Trophoblast cell (in vitro differentiated cells and primary cell): ENCODE measurements around the gene USP9X.

Experiments used
- DNase-seq, 2 donors: peaks; one replicate each; pipeline ENCODE4 v3.0.0-alpha.2; 2016
- H2AFZ ChIP-seq: 2 replicates; pipeline ENCODE4 v1.6.1; 2013; ENCODE audit warnings: low read length, moderate library complexity, mild to moderate bottlenecking; ENCODE audit not compliant: insufficient read depth, poor library complexity
- H2AK5ac ChIP-seq: 2 replicates; pipeline ENCODE4 v1.6.1; 2013; ENCODE audit warnings: mild to moderate bottlenecking, low read length
- H2BK120ac ChIP-seq: 2 replicates; pipeline ENCODE4 v1.6.1; 2013; ENCODE audit warnings: low read length, mild to moderate bottlenecking, moderate library complexity; ENCODE audit not compliant: insufficient read depth, poor library complexity
- H2BK12ac ChIP-seq: 2 replicates; pipeline ENCODE4 v1.6.1; 2013; ENCODE audit warnings: mild to moderate bottlenecking, low read length, moderate library complexity
- H2BK5ac ChIP-seq: 2 replicates; pipeline ENCODE4 v1.6.1; 2013; ENCODE audit warnings: low read length, low read depth, moderate library complexity, mild to moderate bottlenecking; ENCODE audit not compliant: poor library complexity
- H3K14ac ChIP-seq: 2 replicates; pipeline ENCODE4 v1.6.1; 2013; ENCODE audit warnings: mild to moderate bottlenecking, low read length
- H3K18ac ChIP-seq: 2 replicates; pipeline ENCODE4 v1.6.1; 2013; ENCODE audit warnings: mild to moderate bottlenecking, low read length
- H3K23ac ChIP-seq: 2 replicates; pipeline ENCODE4 v1.6.1; 2013; ENCODE audit warnings: low read length
- H3K27ac ChIP-seq: 2 replicates; pipeline ENCODE4 v1.5.1; 2013; ENCODE audit warnings: low read depth, mild to moderate bottlenecking, inconsistent platforms, low read length, moderate library complexity
- H3K27me3 ChIP-seq: 2 replicates; pipeline ENCODE4 v1.6.1; 2013; ENCODE audit warnings: inconsistent platforms, mild to moderate bottlenecking, low read length, moderate library complexity; ENCODE audit not compliant: insufficient read depth
- H3K36me3 ChIP-seq, 2 experiments: 1 replicate in 1 of 2; 2 replicates in 1 of 2; pipeline ENCODE4 v1.6.1; 2013; ENCODE audit warnings: low read length in 2 of 2, mild to moderate bottlenecking in 2 of 2, moderate library complexity in 1 of 2; ENCODE audit not compliant: insufficient read depth in 2 of 2, control insufficient read depth in 1 of 2
- H3K4ac ChIP-seq: 2 replicates; pipeline ENCODE4 v1.6.1; 2013; ENCODE audit warnings: low read depth, mild to moderate bottlenecking, low read length, moderate library complexity
- H3K4me1 ChIP-seq, 2 experiments: 1 replicate in 1 of 2; 2 replicates in 1 of 2; pipeline ENCODE4 v1.6.1; 2013; ENCODE audit warnings: low read length in 2 of 2, mild to moderate bottlenecking in 2 of 2, moderate library complexity in 1 of 2; ENCODE audit not compliant: insufficient read depth in 2 of 2, control insufficient read depth in 1 of 2
- H3K4me2 ChIP-seq: 2 replicates; pipeline ENCODE4 v1.6.1; 2013; ENCODE audit warnings: inconsistent platforms, mild to moderate bottlenecking, low read length, moderate library complexity
- H3K4me3 ChIP-seq: 2 replicates; pipeline ENCODE4 v1.5.1; 2013; ENCODE audit warnings: mild to moderate bottlenecking, low read depth, low read length, inconsistent platforms
- H3K79me1 ChIP-seq: one replicate; pipeline ENCODE4 v1.6.1; 2013; ENCODE audit warnings: low read length
- H3K79me2 ChIP-seq: 2 replicates; pipeline ENCODE4 v1.6.1; 2013; ENCODE audit warnings: low read length, mild to moderate bottlenecking; ENCODE audit not compliant: control insufficient read depth, insufficient read depth, poor library complexity
- H3K9ac ChIP-seq: 2 replicates; pipeline ENCODE4 v1.6.1; 2013; ENCODE audit warnings: mild to moderate bottlenecking, low read length
- H3K9me3 ChIP-seq: 2 replicates; pipeline ENCODE4 v1.6.1; 2013; ENCODE audit warnings: low read depth, mild to moderate bottlenecking, control low read depth, inconsistent platforms, low read length; ENCODE audit not compliant: insufficient read depth
- H4K12ac ChIP-seq: 2 replicates; pipeline ENCODE4 v1.6.1; 2013; ENCODE audit warnings: low read depth, mild to moderate bottlenecking, low read length, moderate library complexity
- H4K8ac ChIP-seq: 2 replicates; pipeline ENCODE4 v1.6.1; 2013; ENCODE audit warnings: low read depth, mild to moderate bottlenecking, low read length, moderate library complexity
- H4K91ac ChIP-seq: one replicate; pipeline ENCODE4 v1.6.1; 2013; ENCODE audit warnings: low read depth, mild to moderate bottlenecking, low read length, moderate library complexity
- WGBS: extraction: QIAGEN DNeasy Blood & Tissue Kit; methylation state at CpG from one replicate; pipeline ENCODE4 v1.1.7; 2013; ENCODE audit warnings: missing lambda C conversion rate; ENCODE audit not compliant: insufficient read length, insufficient coverage; ENCODE audit errors: extremely low coverage; 5-methylcytosine and 5-hydroxymethylcytosine counted together

Gene USP9X

GRCh38 chrX:41097326-41097725 is 12.1 kb downstream of the USP9X start:
- Histone ChIP-seq H2BK12ac (no peak overlapping the region), H3K9me3 (no peaks in the 10 kb centered on the region), H4K12ac (no peak overlapping the region), H3K4me1 (peaks cover 3 to 6% of the 10 kb centered on the region in 2 experiments), H3K27me3 (no peaks in the 10 kb centered on the region), H3K14ac (no peak overlapping the region), H4K91ac (no peak overlapping the region), H3K4ac (no peak overlapping the region), H3K27ac (no peak overlapping the region), H3K18ac (no peak overlapping the region), H2BK5ac (no peak overlapping the region), H3K36me3 (peaks cover 0 to 2% of the 10 kb centered on the region in 2 experiments), H3K9ac (no peak overlapping the region), H3K23ac (no peak overlapping the region), H2BK120ac (no peak overlapping the region), H4K8ac (no peak overlapping the region), H3K4me2 (no peak overlapping the region), H2AFZ (no peak overlapping the region), H3K4me3 (no peak overlapping the region), H3K79me1 (no peaks in the 10 kb centered on the region), H2AK5ac (no peak overlapping the region), H3K79me2 (peaks cover 9% of the 10 kb centered on the region)
- DNase-seq = no peak

GRCh38 chrX:41100200-41100599 is 15.0 kb downstream of the USP9X start:
- no peak overlapping the region for H4K91ac ChIP-seq
- no peaks in the 10 kb centered on the region for H3K9me3 ChIP-seq
- H3K4ac ChIP-seq = no peak overlapping the region
- H3K4me3 ChIP-seq = no peak overlapping the region
- H3K4me1 ChIP-seq = peaks cover 2% of the 10 kb centered on the region in 2 experiments
- no peak overlapping the region for H4K8ac ChIP-seq
- no peak overlapping the region for H3K4me2 ChIP-seq
- H3K36me3 ChIP-seq = no peaks in the 10 kb centered on the region
- H3K23ac ChIP-seq = no peak overlapping the region
- no peak overlapping the region for H2AFZ ChIP-seq
- peak in 1 of 2 donors; percentile 49 for DNase-seq
- no peak overlapping the region for H3K14ac ChIP-seq
- no peak overlapping the region for H2AK5ac ChIP-seq
- H3K79me2 ChIP-seq = peaks cover 7% of the 10 kb centered on the region
- no peak overlapping the region for H2BK5ac ChIP-seq
- H3K27ac ChIP-seq = no peak overlapping the region
- H3K9ac ChIP-seq = no peak overlapping the region
- no peaks in the 10 kb centered on the region for H3K79me1 ChIP-seq
- H4K12ac ChIP-seq = no peak overlapping the region
- no peaks in the 10 kb centered on the region for H3K27me3 ChIP-seq
- H3K18ac ChIP-seq = no peak overlapping the region
- no peak overlapping the region for H2BK12ac ChIP-seq
- WGBS = no CpG with 5 or more reads among the region's 3 CpGs
- no peak overlapping the region for H2BK120ac ChIP-seq

GRCh38 chrX:41100819-41101218 is 15.6 kb downstream of the USP9X start:
- Histone ChIP-seq H4K91ac (no peak overlapping the region), H3K36me3 (no peaks in the 10 kb centered on the region), H3K4me1 (peaks cover 0 to 2% of the 10 kb centered on the region in 2 experiments), H3K27me3 (no peaks in the 10 kb centered on the region), H3K9ac (no peak overlapping the region), H3K23ac (no peak overlapping the region), H3K18ac (no peak overlapping the region), H3K4me2 (no peak overlapping the region), H3K27ac (no peak overlapping the region), H3K9me3 (no peaks in the 10 kb centered on the region), H3K4me3 (no peak overlapping the region), H2AK5ac (no peak overlapping the region), H3K14ac (no peak overlapping the region), H2BK120ac (no peak overlapping the region), H4K12ac (no peak overlapping the region), H4K8ac (no peak overlapping the region), H2AFZ (no peak overlapping the region), H3K79me2 (peaks cover 5% of the 10 kb centered on the region), H2BK12ac (no peak overlapping the region), H3K79me1 (no peaks in the 10 kb centered on the region), H3K4ac (no peak overlapping the region), H2BK5ac (no peak overlapping the region)
- no peak for DNase-seq
- WGBS = no CpG with 5 or more reads among the region's 4 CpGs

GRCh38 chrX:41105005-41105404 is 19.8 kb downstream of the USP9X start:
- H4K12ac ChIP-seq = no peak overlapping the region
- no peak overlapping the region for H4K91ac ChIP-seq
- peaks cover 3% of the 10 kb centered on the region for H3K79me2 ChIP-seq
- H3K18ac ChIP-seq = no peak overlapping the region
- no peak overlapping the region for H2BK5ac ChIP-seq
- no peak overlapping the region for H3K9ac ChIP-seq
- no peak overlapping the region for H3K23ac ChIP-seq
- peaks cover 2% of the 10 kb centered on the region for H3K79me1 ChIP-seq
- peak overlapping the region; percentile 75 for H3K4ac ChIP-seq
- no peak overlapping the region for H2BK12ac ChIP-seq
- no peak overlapping the region for H4K8ac ChIP-seq
- no CpG with 5 or more reads among the region's 2 CpGs for WGBS
- H3K4me1 ChIP-seq = peaks cover 7 to 8% of the 10 kb centered on the region in 2 experiments
- H3K14ac ChIP-seq = no peak overlapping the region
- no peak overlapping the region for H2AFZ ChIP-seq
- H3K4me3 ChIP-seq = no peak overlapping the region
- no peak overlapping the region for H2BK120ac ChIP-seq
- no peaks in the 10 kb centered on the region for H3K27me3 ChIP-seq
- H3K9me3 ChIP-seq = no peaks in the 10 kb centered on the region
- H2AK5ac ChIP-seq = no peak overlapping the region
- no peak overlapping the region for H3K4me2 ChIP-seq
- no peak for DNase-seq
- H3K36me3 ChIP-seq = no peaks in the 10 kb centered on the region
- no peak overlapping the region for H3K27ac ChIP-seq
